ENCODE data around the gene STAB1. TPM values are rescaled to one million over a fixed set of nuclear protein-coding genes. Genes with fewer than 3 reads are reported as not detected.

Gene STAB1, protein sequence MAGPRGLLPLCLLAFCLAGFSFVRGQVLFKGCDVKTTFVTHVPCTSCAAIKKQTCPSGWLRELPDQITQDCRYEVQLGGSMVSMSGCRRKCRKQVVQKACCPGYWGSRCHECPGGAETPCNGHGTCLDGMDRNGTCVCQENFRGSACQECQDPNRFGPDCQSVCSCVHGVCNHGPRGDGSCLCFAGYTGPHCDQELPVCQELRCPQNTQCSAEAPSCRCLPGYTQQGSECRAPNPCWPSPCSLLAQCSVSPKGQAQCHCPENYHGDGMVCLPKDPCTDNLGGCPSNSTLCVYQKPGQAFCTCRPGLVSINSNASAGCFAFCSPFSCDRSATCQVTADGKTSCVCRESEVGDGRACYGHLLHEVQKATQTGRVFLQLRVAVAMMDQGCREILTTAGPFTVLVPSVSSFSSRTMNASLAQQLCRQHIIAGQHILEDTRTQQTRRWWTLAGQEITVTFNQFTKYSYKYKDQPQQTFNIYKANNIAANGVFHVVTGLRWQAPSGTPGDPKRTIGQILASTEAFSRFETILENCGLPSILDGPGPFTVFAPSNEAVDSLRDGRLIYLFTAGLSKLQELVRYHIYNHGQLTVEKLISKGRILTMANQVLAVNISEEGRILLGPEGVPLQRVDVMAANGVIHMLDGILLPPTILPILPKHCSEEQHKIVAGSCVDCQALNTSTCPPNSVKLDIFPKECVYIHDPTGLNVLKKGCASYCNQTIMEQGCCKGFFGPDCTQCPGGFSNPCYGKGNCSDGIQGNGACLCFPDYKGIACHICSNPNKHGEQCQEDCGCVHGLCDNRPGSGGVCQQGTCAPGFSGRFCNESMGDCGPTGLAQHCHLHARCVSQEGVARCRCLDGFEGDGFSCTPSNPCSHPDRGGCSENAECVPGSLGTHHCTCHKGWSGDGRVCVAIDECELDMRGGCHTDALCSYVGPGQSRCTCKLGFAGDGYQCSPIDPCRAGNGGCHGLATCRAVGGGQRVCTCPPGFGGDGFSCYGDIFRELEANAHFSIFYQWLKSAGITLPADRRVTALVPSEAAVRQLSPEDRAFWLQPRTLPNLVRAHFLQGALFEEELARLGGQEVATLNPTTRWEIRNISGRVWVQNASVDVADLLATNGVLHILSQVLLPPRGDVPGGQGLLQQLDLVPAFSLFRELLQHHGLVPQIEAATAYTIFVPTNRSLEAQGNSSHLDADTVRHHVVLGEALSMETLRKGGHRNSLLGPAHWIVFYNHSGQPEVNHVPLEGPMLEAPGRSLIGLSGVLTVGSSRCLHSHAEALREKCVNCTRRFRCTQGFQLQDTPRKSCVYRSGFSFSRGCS (N-terminal part only)
- 0.64 and 0.71 TPM in 2 replicates for total RNA-seq

DNA sequence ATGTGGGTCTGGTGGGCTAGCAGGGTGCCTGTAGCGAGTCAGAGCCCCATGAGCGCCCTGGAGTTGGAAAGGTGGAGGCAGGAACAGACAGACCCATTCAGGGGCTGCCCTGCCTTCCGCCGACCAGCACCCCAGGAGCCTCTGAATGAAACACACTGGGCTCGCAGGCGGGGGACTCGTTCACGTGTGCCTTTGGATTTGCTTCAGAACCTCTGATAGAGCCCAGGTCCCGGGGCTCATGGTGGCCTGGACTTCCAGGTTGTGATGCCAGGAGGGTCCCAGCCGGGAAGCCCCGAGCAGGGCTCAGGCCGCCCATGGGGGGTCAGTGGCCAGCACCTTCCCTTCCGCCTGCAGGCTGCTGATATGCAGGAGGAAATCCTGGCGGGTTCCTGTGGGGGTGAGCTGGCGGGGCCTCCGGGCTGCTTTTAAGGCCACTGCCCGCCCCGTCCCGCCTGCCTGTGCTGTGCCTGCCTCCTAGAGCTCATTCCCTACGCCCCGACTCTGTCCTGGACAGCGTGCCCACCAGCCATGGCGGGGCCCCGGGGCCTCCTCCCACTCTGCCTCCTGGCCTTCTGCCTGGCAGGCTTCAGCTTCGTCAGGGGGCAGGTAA is at the start of gene STAB1:
TSS of gene STAB1 (plus strand) at position 453 of the 610 bp plus-strand sequence. CDS start at position 529, 76 bp downstream.
- no peak for ATAC-seq (ENCODE audit: low read depth)
- CTCF ChIA-PET: no interaction called here
- POLR2A ChIA-PET: no interaction called here
- Mint-ChIP-seq H3K4me1 (peaks cover 15% of the 10 kb centered on the region), H3K36me3 (ENCODE audit: low read depth) (peaks cover 27% of the 10 kb centered on the region), H3K4me3 (no peak within 1 kb of the TSS), H3K27ac (no peak within 1 kb of the TSS), H3K27me3 (no peaks in the 10 kb centered on the region), H3K9me3 (no peaks in the 10 kb centered on the region)
- intact Hi-C loops (cut with micrococcal nuclease): no loop called here
- TF ChIP-seq, protein P1, sequence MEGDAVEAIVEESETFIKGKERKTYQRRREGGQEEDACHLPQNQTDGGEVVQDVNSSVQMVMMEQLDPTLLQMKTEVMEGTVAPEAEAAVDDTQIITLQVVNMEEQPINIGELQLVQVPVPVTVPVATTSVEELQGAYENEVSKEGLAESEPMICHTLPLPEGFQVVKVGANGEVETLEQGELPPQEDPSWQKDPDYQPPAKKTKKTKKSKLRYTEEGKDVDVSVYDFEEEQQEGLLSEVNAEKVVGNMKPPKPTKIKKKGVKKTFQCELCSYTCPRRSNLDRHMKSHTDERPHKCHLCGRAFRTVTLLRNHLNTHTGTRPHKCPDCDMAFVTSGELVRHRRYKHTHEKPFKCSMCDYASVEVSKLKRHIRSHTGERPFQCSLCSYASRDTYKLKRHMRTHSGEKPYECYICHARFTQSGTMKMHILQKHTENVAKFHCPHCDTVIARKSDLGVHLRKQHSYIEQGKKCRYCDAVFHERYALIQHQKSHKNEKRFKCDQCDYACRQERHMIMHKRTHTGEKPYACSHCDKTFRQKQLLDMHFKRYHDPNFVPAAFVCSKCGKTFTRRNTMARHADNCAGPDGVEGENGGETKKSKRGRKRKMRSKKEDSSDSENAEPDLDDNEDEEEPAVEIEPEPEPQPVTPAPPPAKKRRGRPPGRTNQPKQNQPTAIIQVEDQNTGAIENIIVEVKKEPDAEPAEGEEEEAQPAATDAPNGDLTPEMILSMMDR (IDR thresholded peaks at IDR 0.05): no peak
- DNase-seq: no peak

- ATAC-seq (ENCODE audit: low read depth): no peak
- Mint-ChIP-seq H3K4me3 (no peak overlapping the region), H3K9me3 (no peaks in the 10 kb centered on the region), H3K36me3 (ENCODE audit: low read depth) (no peaks in the 10 kb centered on the region), H3K27ac (no peak overlapping the region), H3K27me3 (peaks cover 3% of the 10 kb centered on the region), H3K4me1 (peaks cover 9% of the 10 kb centered on the region)
- POLR2A ChIA-PET: no interaction called here
- TF ChIP-seq, protein P1 (IDR thresholded peaks at IDR 0.05): no peak
- CTCF ChIA-PET: interaction anchor here (0.8 to 3.9 kb wide), 6 partner anchors 9 to 158 kb away, joined by 3 to 37 read pairs (median 6); partner anchors contain the start of gene GLYCTK
- DNase-seq: no peak
- intact Hi-C loops (cut with micrococcal nuclease): loop anchor here (2.0 to 5.0 kb wide), 2 partner anchors 219 to 445 kb away; partner anchors contain the start of gene TLR9
Observed at GRCh38 chr3:52446042-52446441, 49.1 kb upstream of the STAB1 start.

- Mint-ChIP-seq H3K4me1 (peaks cover 9% of the 10 kb centered on the region), H3K27ac (peak overlapping the region; percentile 30), H3K36me3 (ENCODE audit: low read depth) (no peaks in the 10 kb centered on the region), H3K9me3 (no peaks in the 10 kb centered on the region), H3K4me3 (no peak overlapping the region), H3K27me3 (peaks cover 3% of the 10 kb centered on the region)
- POLR2A ChIA-PET: no interaction called here
- CTCF ChIA-PET: interaction anchor here (0.8 to 3.9 kb wide), 9 partner anchors 10 to 226 kb away, joined by 3 to 37 read pairs (median 5); partner anchors contain the start of gene GLYCTK
- intact Hi-C loops (cut with micrococcal nuclease): loop anchor here (1.0 to 5.0 kb wide), 6 partner anchors 19 to 446 kb away; partner anchors contain the start of gene TLR9
- ATAC-seq (ENCODE audit: low read depth): peak; percentile 77
- TF ChIP-seq, protein P1 (IDR thresholded peaks at IDR 0.05): peak; percentile 86
- DNase-seq: peak; percentile 60
Observed at GRCh38 chr3:52446631-52447511, 48.3 kb upstream of the STAB1 start.

Measured in activated B cell treated with CpG ODN at 0.5 μM for 24 hours (primary cell).